ENCODE measurements around the gene PPME1.

Gene PPME1

DNA sequence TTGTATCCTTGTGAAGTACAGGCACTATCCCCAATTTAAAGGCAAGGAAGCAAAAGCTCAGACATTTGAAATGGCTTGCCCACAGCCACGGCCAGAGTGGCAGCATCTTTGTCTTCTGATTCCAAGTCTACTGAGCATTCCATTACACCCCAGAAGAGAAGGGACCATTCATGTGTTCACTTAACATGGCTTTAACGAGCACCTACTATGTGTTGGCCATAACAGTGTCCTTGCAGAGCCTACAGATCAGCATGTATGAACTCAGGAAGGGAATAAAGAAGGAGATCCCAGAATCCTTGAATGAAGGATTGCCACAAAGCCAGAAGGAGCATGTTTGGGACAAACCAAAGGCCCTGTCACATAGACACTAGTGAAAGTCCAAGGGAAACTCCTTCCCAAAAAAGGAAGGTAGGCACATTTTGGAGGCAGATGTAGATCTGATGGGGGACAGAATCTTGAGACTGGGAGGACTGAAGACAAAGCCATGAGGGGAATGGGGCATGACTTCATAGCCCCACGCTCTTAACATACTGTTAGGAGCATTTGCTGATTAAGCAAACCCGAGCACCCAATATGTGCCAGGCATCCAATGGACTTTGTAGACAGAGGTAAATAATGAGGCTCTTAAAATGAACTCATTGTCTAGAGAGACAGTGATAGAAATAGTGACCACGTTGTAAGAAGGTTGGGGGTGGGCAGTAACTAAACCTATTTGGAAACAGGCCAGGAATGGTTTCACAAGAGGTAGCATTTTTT is 85.5 kb downstream of the PPME1 start:
- no peaks in the 10 kb centered on the region for H3K4me1 ChIP-seq (ENCODE audit: control insufficient read depth, insufficient read depth, low read length, poor library complexity, severe bottlenecking)
- WGBS, 2 experiments (ENCODE audit: insufficient coverage in 2 of 2): 90 to 92% methylated on average over 3 to 4 of the region's 5 CpGs
- H3K4me3 ChIP-seq (ENCODE audit: extremely low read depth, insufficient read depth, low read length, poor library complexity, severe bottlenecking): no peak overlapping the region
- peaks cover 4% of the 10 kb centered on the region for H3K9me3 ChIP-seq (ENCODE audit: control insufficient read depth, low read length)
- peaks cover 35% of the 10 kb centered on the region for H3K36me3 ChIP-seq (ENCODE audit: control insufficient read depth, insufficient read depth, low read length)
- no peak overlapping the region for H3K27ac ChIP-seq (ENCODE audit: low read depth, low read length, severe bottlenecking)

DNA sequence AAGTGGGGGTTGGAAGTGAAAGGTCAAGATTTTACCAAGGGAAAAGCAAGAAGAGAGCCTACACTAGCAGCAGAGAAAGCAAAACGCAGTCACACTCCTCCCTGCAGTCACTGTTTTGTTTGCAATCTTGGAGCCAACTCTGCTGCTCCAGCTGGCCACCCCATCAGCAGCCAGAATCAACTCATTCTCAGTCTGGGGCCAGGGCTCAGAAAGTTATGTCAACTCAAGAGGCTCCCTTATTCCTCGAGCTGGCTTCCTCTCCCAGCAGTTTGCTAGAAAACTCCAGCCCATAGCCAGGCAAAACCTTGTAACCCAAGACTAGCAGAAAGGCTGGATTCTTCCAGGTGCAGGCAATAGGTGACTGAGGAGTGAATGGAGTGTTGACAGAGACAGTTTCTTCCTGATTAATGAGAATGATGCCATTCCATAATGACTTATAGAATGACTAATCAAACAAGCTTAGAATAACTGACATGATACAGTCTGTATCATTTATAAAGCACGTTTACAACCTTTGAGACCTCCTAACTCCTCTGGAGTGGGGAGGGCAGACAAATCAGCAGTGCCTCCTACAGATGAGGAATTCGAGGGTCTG is 87.0 kb downstream of the PPME1 start:
- peaks cover 4% of the 10 kb centered on the region for H3K9me3 ChIP-seq (ENCODE audit: control insufficient read depth, low read length)
- H3K27ac ChIP-seq (ENCODE audit: low read depth, low read length, severe bottlenecking): no peak overlapping the region
- no peak overlapping the region for H3K4me3 ChIP-seq (ENCODE audit: extremely low read depth, insufficient read depth, low read length, poor library complexity, severe bottlenecking)
- peaks cover 20% of the 10 kb centered on the region for H3K36me3 ChIP-seq (ENCODE audit: control insufficient read depth, insufficient read depth, low read length)
- 78 to 84% methylated on average over 2 to 4 of the region's 4 CpGs for WGBS, 2 experiments (ENCODE audit: insufficient coverage in 2 of 2)
- no peaks in the 10 kb centered on the region for H3K4me1 ChIP-seq (ENCODE audit: control insufficient read depth, insufficient read depth, low read length, poor library complexity, severe bottlenecking)

DNA sequence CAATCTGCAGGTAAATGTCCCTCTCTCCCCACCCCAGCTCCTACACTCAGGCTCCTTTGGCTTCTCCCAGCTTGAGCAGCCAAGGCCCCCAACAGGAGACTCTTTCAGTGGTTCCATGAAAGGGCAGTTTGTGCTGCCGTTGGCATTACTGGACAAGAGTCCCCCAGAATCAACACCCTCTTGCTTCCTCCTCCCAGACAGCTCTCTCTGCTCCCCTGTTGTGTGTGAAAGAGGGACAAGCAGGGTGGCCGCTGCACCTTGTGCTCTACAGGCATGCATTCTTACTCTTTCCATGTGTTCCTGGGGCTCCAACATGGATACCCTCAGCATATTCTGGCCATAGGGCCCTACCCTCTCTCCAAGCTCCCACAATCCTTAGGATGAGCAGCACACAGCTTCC is 91.6 kb downstream of the PPME1 start:
- no peak overlapping the region for H3K4me3 ChIP-seq (ENCODE audit: extremely low read depth, insufficient read depth, low read length, poor library complexity, severe bottlenecking)
- no peaks in the 10 kb centered on the region for H3K36me3 ChIP-seq (ENCODE audit: control insufficient read depth, insufficient read depth, low read length)
- 91% methylated on average over 1 of the region's 2 CpGs; no CpG with 5 or more reads in 1 of the 2 experiments for WGBS, 2 experiments (ENCODE audit: insufficient coverage in 2 of 2)
- H3K27ac ChIP-seq (ENCODE audit: low read depth, low read length, severe bottlenecking): no peak overlapping the region
- peaks cover 4% of the 10 kb centered on the region for H3K9me3 ChIP-seq (ENCODE audit: control insufficient read depth, low read length)
- no peaks in the 10 kb centered on the region for H3K4me1 ChIP-seq (ENCODE audit: control insufficient read depth, insufficient read depth, low read length, poor library complexity, severe bottlenecking)

DNA sequence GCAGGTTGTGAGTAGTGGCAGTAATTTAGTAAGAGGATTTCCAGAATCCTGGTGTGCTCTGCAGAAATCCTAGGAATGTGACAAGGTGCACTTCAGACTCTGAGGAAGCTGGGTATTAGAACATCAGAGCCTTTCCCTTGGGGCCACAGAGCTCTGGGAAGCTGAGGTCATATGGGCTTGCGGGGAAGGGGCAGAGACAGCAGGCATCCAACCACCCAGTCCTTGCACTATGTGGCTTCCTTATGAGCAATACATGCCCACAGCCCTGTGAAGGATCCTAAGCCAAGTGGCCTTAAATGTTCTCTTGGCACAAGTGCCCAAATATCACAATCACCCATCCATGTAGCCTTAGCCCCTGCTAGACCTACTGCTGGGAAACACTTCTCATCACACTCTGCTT is 94.2 kb downstream of the PPME1 start:
- Histone ChIP-seq H3K36me3 (ENCODE audit: control insufficient read depth, insufficient read depth, low read length) (no peaks in the 10 kb centered on the region), H3K9me3 (ENCODE audit: control insufficient read depth, low read length) (peaks cover 4% of the 10 kb centered on the region), H3K27ac (ENCODE audit: low read depth, low read length, severe bottlenecking) (no peak overlapping the region), H3K4me1 (ENCODE audit: control insufficient read depth, insufficient read depth, low read length, poor library complexity, severe bottlenecking) (no peaks in the 10 kb centered on the region), H3K4me3 (ENCODE audit: extremely low read depth, insufficient read depth, low read length, poor library complexity, severe bottlenecking) (no peak overlapping the region)
- WGBS, 2 experiments (ENCODE audit: insufficient coverage in 2 of 2): 83 to 100% methylated on average over 1 of the region's 1 CpG

DNA sequence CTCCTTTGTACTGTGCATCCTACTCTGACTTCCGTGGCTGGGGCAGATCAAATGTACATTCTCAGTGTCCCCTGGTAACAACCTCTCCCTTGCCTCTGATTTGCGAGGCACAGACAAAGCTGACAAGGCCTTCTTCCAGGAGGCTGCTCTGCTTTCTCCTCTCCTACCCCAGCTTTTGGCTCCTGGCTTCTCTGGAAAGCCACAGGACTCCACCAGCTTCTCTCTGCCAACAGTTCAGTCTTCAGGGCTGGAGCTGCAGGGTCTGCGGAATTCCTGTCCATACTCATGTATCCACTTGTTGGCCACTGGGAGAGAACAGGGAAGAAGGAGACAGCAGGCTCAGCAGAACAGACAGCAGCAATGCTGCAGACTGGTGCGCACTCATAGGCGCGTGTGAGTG is 95.9 kb downstream of the PPME1 start:
- H3K4me1 ChIP-seq (ENCODE audit: control insufficient read depth, insufficient read depth, low read length, poor library complexity, severe bottlenecking): no peaks in the 10 kb centered on the region
- H3K9me3 ChIP-seq (ENCODE audit: control insufficient read depth, low read length): no peaks in the 10 kb centered on the region
- no peaks in the 10 kb centered on the region for H3K36me3 ChIP-seq (ENCODE audit: control insufficient read depth, insufficient read depth, low read length)
- WGBS, 2 experiments (ENCODE audit: insufficient coverage in 2 of 2): 93 to 95% methylated on average over 6 of the region's 6 CpGs
- H3K4me3 ChIP-seq (ENCODE audit: extremely low read depth, insufficient read depth, low read length, poor library complexity, severe bottlenecking): no peak overlapping the region
- no peak overlapping the region for H3K27ac ChIP-seq (ENCODE audit: low read depth, low read length, severe bottlenecking)

DNA sequence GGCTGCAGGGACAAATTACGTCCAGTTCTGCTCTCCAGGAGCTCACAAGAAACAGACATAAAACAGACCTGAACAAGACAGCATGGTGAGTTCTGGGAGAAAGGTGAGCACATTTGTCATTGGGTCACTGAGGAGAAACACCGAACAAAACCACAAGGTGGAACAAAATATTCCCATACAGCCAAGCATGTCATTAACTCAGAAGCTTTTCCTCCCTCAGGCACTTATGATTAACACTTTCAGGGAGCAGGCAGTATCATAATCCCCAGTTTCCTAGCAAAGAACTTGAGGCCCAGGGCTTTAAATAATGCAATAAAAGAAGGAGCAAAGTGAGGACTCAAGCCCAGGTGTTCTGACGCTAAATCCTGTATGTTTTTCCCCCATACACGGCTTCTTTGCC is 97.4 kb downstream of the PPME1 start:
- Histone ChIP-seq H3K4me1 (ENCODE audit: control insufficient read depth, insufficient read depth, low read length, poor library complexity, severe bottlenecking) (no peaks in the 10 kb centered on the region), H3K9me3 (ENCODE audit: control insufficient read depth, low read length) (no peaks in the 10 kb centered on the region), H3K27ac (ENCODE audit: low read depth, low read length, severe bottlenecking) (no peak overlapping the region), H3K4me3 (ENCODE audit: extremely low read depth, insufficient read depth, low read length, poor library complexity, severe bottlenecking) (no peak overlapping the region), H3K36me3 (ENCODE audit: control insufficient read depth, insufficient read depth, low read length) (no peaks in the 10 kb centered on the region)
- WGBS, 2 experiments (ENCODE audit: insufficient coverage in 2 of 2): 88 to 91% methylated on average over 4 of the region's 4 CpGs

DNA sequence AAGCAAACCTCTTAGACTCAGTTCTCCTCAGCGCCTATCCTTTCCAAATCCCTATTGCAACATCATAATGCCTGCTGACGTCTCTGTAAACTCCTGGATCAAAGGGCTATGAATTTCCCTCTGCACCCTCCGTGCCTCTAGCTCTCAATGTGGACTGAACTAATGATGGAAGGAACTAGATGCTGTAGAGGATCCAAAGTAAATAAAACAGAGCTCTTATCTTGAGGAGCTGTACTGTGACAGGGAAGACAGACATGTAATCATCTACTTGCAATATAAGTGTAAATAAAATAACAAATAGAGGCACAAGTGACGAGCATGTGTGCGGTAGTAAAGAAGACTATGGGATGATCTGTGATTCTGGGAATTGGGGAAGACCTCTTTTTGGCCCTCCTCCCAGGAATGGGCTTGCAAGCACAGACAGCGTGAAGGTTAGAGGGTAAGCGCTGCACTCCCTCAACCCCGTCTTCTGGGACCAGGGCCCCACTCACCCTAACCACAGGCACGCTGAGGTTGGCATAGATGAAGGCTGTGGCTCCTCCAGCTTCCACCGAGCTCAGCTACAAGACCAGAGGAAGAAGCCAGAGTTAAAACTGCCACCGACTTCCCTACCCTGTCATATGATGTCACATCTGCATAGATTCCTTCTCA is 98.2 kb downstream of the PPME1 start:
- no peaks in the 10 kb centered on the region for H3K9me3 ChIP-seq (ENCODE audit: control insufficient read depth, low read length)
- H3K27ac ChIP-seq (ENCODE audit: low read depth, low read length, severe bottlenecking): no peak overlapping the region
- H3K4me3 ChIP-seq (ENCODE audit: extremely low read depth, insufficient read depth, low read length, poor library complexity, severe bottlenecking): no peak overlapping the region
- 86 to 93% methylated on average over 5 to 8 of the region's 11 CpGs for WGBS, 2 experiments (ENCODE audit: insufficient coverage in 2 of 2)
- H3K36me3 ChIP-seq (ENCODE audit: control insufficient read depth, insufficient read depth, low read length): no peaks in the 10 kb centered on the region
- H3K4me1 ChIP-seq (ENCODE audit: control insufficient read depth, insufficient read depth, low read length, poor library complexity, severe bottlenecking): no peaks in the 10 kb centered on the region

DNA sequence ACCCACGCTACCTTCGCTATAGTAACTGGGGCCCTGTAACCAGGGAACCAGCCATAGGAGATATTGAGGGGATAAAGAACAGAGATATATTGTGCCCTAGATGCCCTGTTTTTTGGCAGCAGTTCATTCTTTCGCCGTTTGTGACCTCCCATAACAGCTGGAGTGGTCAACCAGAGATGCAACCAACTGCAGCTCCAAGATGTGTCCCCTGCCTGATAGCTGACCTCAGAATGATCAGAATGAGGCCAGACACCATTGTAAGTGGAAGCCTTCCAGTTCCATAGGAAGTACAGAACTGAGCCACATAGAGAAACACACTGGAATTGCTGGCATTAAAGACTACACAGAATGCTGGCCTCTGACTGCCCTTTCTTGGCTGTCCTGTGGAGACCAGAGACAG is 101.2 kb downstream of the PPME1 start:
- Histone ChIP-seq H3K4me3 (ENCODE audit: extremely low read depth, insufficient read depth, low read length, poor library complexity, severe bottlenecking) (no peak overlapping the region), H3K9me3 (ENCODE audit: control insufficient read depth, low read length) (no peaks in the 10 kb centered on the region), H3K4me1 (ENCODE audit: control insufficient read depth, insufficient read depth, low read length, poor library complexity, severe bottlenecking) (peaks cover 7% of the 10 kb centered on the region), H3K36me3 (ENCODE audit: control insufficient read depth, insufficient read depth, low read length) (no peaks in the 10 kb centered on the region), H3K27ac (ENCODE audit: low read depth, low read length, severe bottlenecking) (no peak overlapping the region)
- WGBS, 2 experiments (ENCODE audit: insufficient coverage in 2 of 2): 83 to 97% methylated on average over 4 of the region's 4 CpGs

DNA sequence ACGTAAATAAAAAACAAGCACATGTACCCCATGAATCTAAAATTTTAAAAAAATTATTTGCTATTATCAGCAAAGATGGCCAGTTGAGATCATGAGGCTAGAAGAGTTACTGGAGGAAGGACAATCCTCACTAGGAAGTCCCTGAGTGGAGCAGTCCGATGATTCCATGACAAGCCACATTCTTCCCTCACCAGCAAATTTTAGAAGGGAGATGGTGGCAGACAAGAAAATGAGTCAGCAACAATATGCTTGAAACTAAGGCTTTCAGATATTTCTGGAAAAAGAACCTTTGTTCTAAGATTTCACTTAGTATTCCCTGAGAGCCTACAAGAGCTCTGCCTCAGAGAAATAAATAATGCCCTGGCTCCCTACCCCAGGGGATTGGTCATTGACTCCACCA is 105.5 kb downstream of the PPME1 start:
- WGBS, 2 experiments (ENCODE audit: insufficient coverage in 2 of 2): 100% methylated on average over 1 of the region's 2 CpGs; no CpG with 5 or more reads in 1 of the 2 experiments
- H3K36me3 ChIP-seq (ENCODE audit: control insufficient read depth, insufficient read depth, low read length): no peaks in the 10 kb centered on the region
- H3K27ac ChIP-seq (ENCODE audit: low read depth, low read length, severe bottlenecking): peak overlapping the region; percentile 32
- H3K9me3 ChIP-seq (ENCODE audit: control insufficient read depth, low read length): no peaks in the 10 kb centered on the region
- peaks cover 24% of the 10 kb centered on the region for H3K4me1 ChIP-seq (ENCODE audit: control insufficient read depth, insufficient read depth, low read length, poor library complexity, severe bottlenecking)
- no peak overlapping the region for H3K4me3 ChIP-seq (ENCODE audit: extremely low read depth, insufficient read depth, low read length, poor library complexity, severe bottlenecking)

DNA sequence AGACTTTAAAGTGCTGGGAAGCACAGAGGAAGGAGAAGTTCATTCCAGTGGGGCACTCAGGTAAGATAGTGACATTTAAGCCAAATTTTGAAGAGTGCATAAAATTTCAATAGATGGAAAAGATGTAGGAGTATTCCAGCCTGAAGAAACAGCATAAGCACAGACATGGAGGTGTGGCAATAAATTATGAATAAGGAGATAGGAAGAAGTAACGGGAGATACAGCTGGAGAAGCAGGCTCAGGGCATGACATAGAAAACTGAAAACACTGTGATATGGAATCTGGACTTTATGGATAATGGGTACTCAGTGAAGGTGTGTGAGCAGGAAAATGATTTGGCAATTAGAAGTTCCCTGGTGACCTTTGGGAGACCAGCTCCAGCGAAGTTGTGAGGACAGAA is 107.0 kb downstream of the PPME1 start:
- Histone ChIP-seq H3K36me3 (ENCODE audit: control insufficient read depth, insufficient read depth, low read length) (no peaks in the 10 kb centered on the region), H3K4me3 (ENCODE audit: extremely low read depth, insufficient read depth, low read length, poor library complexity, severe bottlenecking) (no peak overlapping the region), H3K9me3 (ENCODE audit: control insufficient read depth, low read length) (no peaks in the 10 kb centered on the region), H3K4me1 (ENCODE audit: control insufficient read depth, insufficient read depth, low read length, poor library complexity, severe bottlenecking) (peaks cover 24% of the 10 kb centered on the region), H3K27ac (ENCODE audit: low read depth, low read length, severe bottlenecking) (no peak overlapping the region)
- WGBS, 2 experiments (ENCODE audit: insufficient coverage in 2 of 2): 89 to 100% methylated on average over 2 of the region's 2 CpGs

DNA sequence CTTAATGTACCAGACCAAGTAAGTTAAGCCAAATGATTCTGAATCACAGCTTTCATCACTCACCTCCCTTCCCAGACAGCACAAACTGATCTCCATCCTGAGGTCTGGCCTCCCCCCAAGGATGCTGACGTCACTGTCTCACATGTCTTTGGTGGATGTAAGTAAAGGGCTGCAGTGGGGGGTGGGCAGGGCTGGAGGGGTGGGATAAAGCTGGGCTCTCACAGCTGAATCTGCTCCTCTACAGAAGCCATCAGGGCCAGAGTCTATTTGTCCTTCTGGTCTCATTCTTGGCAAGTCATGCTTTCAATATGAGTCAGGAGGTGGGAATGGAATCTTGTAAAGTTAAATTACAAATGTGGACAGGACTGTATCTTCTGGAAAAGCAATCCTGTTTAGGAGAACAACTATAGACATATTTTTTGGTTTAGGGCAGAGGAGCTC is 107.7 kb downstream of the PPME1 start:
- 100% methylated on average over 1 of the region's 1 CpG; no CpG with 5 or more reads in 1 of the 2 experiments for WGBS, 2 experiments (ENCODE audit: insufficient coverage in 2 of 2)

More for the DNA sequence above, 107.7 kb downstream of the PPME1 start:
- no peaks in the 10 kb centered on the region for H3K36me3 ChIP-seq (ENCODE audit: control insufficient read depth, insufficient read depth, low read length)
- peak overlapping the region; percentile 57 for H3K27ac ChIP-seq (ENCODE audit: low read depth, low read length, severe bottlenecking)
- no peak overlapping the region for H3K4me3 ChIP-seq (ENCODE audit: extremely low read depth, insufficient read depth, low read length, poor library complexity, severe bottlenecking)
- no peaks in the 10 kb centered on the region for H3K9me3 ChIP-seq (ENCODE audit: control insufficient read depth, low read length)
- peaks cover 24% of the 10 kb centered on the region for H3K4me1 ChIP-seq (ENCODE audit: control insufficient read depth, insufficient read depth, low read length, poor library complexity, severe bottlenecking)

All from mesodermal cell (in vitro differentiated cells).